Ammon's horn (tissue), 1 donor: ENCODE measurements around the gene ZFP36.

Source experiments
- DNase-seq: peaks from one replicate; pipeline ENCODE4 v3.0.0-alpha.2; 2016; ENCODE audit warnings: low spot score

The ZFP36 gene

GRCh38 chr19:39419003-39419402 is 12.4 kb downstream of the ZFP36 start:
- no peak for DNase-seq

DNA sequence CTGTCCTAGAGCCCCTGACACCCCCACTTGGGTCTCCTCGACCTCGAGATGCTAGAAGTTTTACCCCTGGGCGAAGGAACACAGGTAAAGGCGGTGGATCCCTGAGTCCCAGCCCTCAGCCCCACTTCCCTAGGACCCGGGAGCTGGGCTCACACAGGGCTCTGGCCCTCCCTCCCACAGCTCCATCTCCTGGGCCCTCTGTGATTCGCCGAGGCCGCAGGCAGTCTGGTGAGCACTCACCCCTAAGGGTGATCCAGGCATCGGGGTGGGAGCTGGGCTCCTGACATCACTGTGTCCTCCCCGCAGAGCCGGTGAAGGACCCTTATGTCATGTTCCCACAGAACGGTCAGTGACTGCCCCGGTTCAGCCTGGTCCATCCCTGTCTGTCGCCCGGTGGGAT is 14.1 kb downstream of the ZFP36 start:
- no peak for DNase-seq

- DNase-seq: no peak
Observed at GRCh38 chr19:39422020-39422419, 15.4 kb downstream of the ZFP36 start.

GRCh38 chr19:39423258-39424086 is 16.8 kb downstream of the ZFP36 start:
- no peak for DNase-seq

GRCh38 chr19:39424934-39425333 is 18.3 kb downstream of the ZFP36 start:
- DNase-seq: no peak

- DNase-seq: no peak
Observed at GRCh38 chr19:39425744-39426143, 19.1 kb downstream of the ZFP36 start.

DNA sequence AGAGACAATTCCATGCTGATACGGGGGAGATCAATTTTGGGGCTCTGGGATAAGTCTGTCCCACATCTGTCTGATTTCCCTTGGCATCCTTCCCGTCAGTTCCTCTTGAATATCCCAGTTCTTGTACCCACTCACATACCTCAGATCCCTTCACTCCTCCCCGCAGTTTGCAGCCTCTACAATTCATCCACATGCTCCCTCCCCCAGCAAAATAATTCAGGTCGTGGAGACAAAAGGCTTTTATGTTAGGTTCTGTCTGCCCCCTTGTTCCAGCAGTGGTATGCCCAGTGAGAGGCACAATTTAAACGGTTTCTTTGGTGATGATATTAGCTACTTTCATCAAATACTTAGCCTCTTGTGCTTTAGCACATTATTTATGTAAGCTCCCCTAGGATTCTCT is 19.5 kb downstream of the ZFP36 start:
- no peak for DNase-seq

DNA sequence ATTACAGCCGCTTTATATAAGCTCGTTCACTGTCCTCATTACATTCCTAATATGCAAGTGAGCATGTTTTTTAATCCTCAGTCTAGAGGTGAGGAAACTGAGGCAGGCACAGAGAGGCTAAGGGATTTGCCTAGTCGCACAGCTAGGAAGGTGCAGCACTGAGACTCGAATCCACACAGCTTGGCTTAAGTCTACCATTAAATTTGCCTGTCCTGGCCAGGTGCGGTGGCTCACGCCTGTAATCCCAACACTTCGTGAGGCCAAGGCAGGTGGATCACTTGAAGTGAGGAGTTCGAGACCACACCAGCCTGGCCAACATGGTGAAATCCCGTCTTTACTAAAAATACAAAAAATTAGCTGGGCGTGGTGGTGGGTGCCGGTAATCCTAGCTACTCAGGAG is 21.1 kb downstream of the ZFP36 start:
- no peak for DNase-seq

GRCh38 chr19:39428283-39429112 is 21.9 kb downstream of the ZFP36 start:
- no peak for DNase-seq

DNA sequence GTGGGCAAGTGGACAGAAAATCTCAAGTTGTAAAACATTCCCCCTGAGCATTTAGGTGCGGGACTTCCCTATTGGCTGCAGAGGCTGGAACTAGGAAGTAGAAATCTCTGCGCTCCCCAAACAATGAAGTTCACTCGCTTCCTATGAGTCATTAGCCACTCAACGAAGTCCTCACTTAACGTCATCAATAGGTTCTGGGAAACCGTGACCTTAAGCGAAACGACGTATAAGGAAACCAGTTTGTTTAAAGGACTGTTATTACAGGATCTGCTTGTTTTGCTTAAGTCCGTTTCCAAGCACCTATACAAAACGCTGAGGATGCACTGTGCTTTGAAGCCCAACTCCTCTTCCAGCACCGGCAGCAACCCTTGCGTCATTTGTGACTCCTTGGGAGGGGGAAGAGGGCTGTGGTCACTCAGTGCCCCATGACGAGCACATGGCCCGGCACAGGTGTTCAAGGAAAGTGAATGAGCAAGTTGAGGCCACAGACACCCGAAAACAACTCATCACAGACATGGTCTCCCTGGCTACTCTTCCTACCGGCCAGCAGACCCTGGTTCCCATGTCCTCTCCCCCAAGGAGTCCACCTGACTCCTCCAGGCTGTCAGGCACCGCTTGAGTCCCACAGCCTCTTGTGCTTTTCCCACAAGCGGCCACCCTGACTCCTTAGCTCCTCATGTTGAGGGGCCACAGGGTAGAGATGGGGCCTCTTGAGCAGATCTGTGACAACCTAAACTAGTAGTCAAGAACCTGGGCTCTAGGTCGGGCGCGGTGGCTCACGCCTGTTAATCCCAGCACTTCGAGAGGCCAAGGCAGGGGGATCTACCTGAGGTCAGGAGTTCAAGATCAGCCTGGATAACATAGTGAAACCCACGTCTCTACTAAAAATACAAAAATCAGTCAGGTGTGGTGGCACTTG is 24.3 kb downstream of the ZFP36 start:
- no peak for DNase-seq

- DNase-seq: no peak
Observed at GRCh38 chr19:39432677-39433025, 26.0 kb downstream of the ZFP36 start.

- DNase-seq: no peak
Observed at GRCh38 chr19:39433480-39434079, 26.9 kb downstream of the ZFP36 start.

- DNase-seq: no peak
Observed at GRCh38 chr19:39434123-39435076, 27.8 kb downstream of the ZFP36 start.

DNA sequence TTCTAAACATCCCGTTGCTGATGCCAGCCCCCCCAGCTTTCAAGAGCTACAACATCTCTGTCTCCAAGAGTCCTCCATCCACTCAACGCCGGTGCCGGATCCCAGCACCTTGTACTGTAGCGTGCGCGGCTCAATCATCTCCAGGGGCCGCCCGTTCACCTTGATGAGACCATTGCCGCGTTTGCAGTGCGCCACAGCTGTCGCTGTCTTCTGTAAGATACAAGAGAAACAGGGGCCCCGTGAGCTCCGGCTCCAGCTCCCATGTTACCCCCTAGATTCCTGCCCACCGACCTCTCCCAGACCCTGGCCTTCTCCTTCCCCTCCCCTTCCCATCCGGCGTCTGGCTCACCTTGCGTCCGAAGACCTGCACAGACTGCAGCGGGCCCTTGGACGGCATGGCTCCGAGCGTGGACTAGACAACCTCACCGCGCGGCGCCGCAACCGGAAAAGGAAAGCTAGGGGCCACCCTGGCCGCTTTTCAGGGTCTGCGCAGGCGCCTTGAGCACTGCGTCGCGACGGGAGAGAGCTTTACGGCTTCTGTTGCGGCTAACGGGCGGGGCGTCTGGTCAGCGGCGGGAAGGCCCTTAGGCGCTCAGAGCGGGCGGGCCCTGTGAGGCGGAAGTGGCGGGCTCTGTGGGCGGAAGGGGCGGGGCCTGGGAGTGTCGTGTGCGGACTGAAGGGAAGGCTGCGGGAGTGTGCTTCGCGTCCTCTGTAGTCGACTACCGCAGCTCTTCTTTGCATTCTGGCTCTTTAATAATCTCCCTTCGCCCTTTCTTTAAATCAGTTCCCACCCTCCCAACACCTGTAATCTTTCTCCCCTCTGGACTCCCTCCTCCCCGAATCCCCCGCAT is 29.1 kb downstream of the ZFP36 start, which contains the start of gene RPS16:
TSS of gene RPS16 (minus strand) at position 451 of the 851 bp plus-strand sequence. CDS start at position 397, 54 bp downstream.
- peak; percentile 99 for DNase-seq

GRCh38 chr19:39436350-39436716 is 29.7 kb downstream of the ZFP36 start:
- no peak for DNase-seq

DNA sequence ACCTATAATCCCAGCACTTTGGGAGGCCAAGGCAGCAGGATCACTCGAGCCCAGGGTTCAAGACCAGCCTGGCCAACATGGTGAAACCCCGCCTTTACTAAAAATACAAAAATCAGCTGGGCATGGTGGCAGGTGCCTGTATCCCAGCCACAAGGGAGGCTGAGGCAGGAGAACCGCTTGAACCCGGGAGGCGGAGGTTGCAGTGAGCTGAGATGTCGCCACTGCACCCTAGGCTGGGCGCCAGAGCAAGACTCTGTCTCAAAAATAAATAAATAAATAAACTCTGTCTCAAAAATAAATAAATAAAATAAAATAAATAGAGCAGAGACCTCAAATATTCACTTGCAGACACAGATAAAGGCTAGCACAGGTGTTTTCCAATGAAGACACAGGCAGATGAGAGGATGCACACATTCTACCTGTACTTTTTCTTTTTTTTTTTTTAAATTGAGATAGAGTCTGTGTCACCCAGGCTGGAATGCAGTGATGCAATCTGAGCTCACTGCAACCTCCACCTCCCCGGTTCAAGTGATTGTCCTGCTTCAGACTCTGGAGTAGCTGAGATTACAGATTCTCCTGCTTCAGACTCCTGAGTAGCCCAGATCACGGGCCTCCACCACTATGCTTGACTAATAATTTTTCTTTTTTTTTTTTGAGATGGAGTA is 31.8 kb downstream of the ZFP36 start:
- DNase-seq: no peak

DNA sequence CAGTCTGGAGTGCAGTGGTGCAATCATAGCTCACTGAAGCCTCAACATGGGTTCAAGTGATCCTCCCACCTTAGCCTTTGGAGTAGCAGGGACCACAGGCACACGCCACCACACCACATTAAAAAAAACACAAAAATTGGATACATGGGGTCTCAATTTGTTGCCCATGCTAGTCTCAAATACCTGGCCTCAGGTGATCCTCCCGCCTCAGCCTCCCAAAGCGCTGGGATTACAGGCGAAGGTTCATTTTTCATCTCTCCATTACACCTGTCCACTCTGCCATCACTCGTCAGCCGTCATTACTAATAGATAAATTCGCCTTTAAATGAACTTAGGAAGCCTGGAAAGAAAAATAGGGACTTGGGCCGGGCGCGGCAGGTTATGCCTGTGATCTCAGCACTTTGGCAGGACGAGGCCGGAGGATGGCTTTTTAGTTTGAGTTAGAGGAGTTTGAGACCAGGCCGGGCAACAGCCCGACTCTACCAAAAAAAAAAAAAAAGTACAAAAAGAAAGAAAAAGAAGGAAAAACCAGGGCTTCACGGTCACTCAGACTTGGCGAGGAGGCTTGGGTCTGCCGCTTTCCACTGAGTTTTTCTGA is 38.0 kb downstream of the ZFP36 start:
- DNase-seq: no peak
